ENCODE data around the gene EYS. TPM values are rescaled to one million over a fixed set of nuclear protein-coding genes. Genes with fewer than 3 reads are reported as not detected.
"Not testable (repeated sequence)": the region's sequence is repeated elsewhere in the genome, so short reads cannot be mapped to it uniquely, and the experiment has no call there.

EYS gene
- total and polyA plus RNA-seq, 8 donors: 0.24 to 0.85 (median 0.55) TPM

- Histone ChIP-seq H3K27ac (no peak overlapping the region), H3K9me3 (peaks cover 0 to 2% of the 10 kb centered on the region in 2 donors), H3K4me3 (no peak overlapping the region), H3K4me1 (no peaks in the 10 kb centered on the region), H3K27me3 (no peaks in the 10 kb centered on the region), H3K36me3 (no peaks in the 10 kb centered on the region)
- intact Hi-C loops (cut with DNase I): no loop called here
- ATAC-seq: no peak
- DNase-seq: no peak
- TF ChIP-seq CTCF (IDR thresholded peaks at IDR 0.05): no peak
These were observed 1848.3 kb downstream of the EYS start for GRCh38 chr6:63858691-63859090.

GRCh38 chr6:63856271-63856670 is 1850.8 kb downstream of the EYS start:
- ATAC-seq: no peak
- Histone ChIP-seq H3K4me1 (no peaks in the 10 kb centered on the region), H3K36me3 (no peaks in the 10 kb centered on the region), H3K27me3 (no peaks in the 10 kb centered on the region), H3K27ac (no peak overlapping the region), H3K9me3 (peaks cover 0 to 2% of the 10 kb centered on the region in 2 donors), H3K4me3 (no peak overlapping the region)
- no peak for TF ChIP-seq CTCF (IDR thresholded peaks at IDR 0.05)
- intact Hi-C loops (cut with DNase I): no loop called here
- DNase-seq: no peak

- H3K9me3 ChIP-seq: peaks cover 0 to 10% of the 10 kb centered on the region in 2 donors
- H3K36me3 ChIP-seq: no peaks in the 10 kb centered on the region
- intact Hi-C loops (cut with DNase I): no loop called here
- no peak overlapping the region for H3K27ac ChIP-seq
- H3K4me3 ChIP-seq: no peak overlapping the region
- TF ChIP-seq CTCF (IDR thresholded peaks at IDR 0.05): no peak
- ATAC-seq (no peak), DNase-seq (no peak)
- no peaks in the 10 kb centered on the region for H3K27me3 ChIP-seq
- no peaks in the 10 kb centered on the region for H3K4me1 ChIP-seq
These were observed 1862.7 kb downstream of the EYS start for GRCh38 chr6:63844287-63844686.

- peak; percentile 39 for ATAC-seq
- no peak for TF ChIP-seq CTCF (IDR thresholded peaks at IDR 0.05)
- no peaks in the 10 kb centered on the region for H3K27me3 ChIP-seq
These were observed 1867.5 kb downstream of the EYS start for GRCh38 chr6:63839485-63839884.

GRCh38 chr6:63828678-63829077 is 1878.3 kb downstream of the EYS start:
- H3K4me3 ChIP-seq; intact Hi-C loops (cut with DNase I); ATAC-seq; H3K36me3 ChIP-seq; H3K4me1 ChIP-seq; H3K27me3 ChIP-seq; H3K27ac ChIP-seq; DNase-seq: not testable (repeated sequence)
- H3K9me3 ChIP-seq: peaks cover 0 to 30% of the 10 kb centered on the region in 2 donors

More at GRCh38 chr6:63839485-63839884, 1867.5 kb downstream of the EYS start:
- H3K4me1 ChIP-seq: no peaks in the 10 kb centered on the region
- peaks cover 0 to 9% of the 10 kb centered on the region in 2 donors for H3K9me3 ChIP-seq
- H3K4me3 ChIP-seq: no peak overlapping the region
- H3K36me3 ChIP-seq: no peaks in the 10 kb centered on the region
- no peak overlapping the region for H3K27ac ChIP-seq
- no peak for DNase-seq
- intact Hi-C loops (cut with DNase I): no loop called here

GRCh38 chr6:63824722-63825121 is 1882.3 kb downstream of the EYS start:
- intact Hi-C loops (cut with DNase I): no loop called here
- Histone ChIP-seq H3K36me3 (no peaks in the 10 kb centered on the region), H3K27me3 (no peaks in the 10 kb centered on the region), H3K4me1 (no peaks in the 10 kb centered on the region), H3K9me3 (peaks cover 0 to 17% of the 10 kb centered on the region in 2 donors), H3K4me3 (no peak overlapping the region), H3K27ac (no peak overlapping the region)
- DNase-seq: no peak
- TF ChIP-seq CTCF (IDR thresholded peaks at IDR 0.05): no peak
- ATAC-seq: no peak

Data from left lung (tissue), 10 donors.